Neuronal stem cell (in vitro differentiated cells): ENCODE results near the gene FTCDNL1.

Source experiments
- DNase-seq: peaks from one replicate; pipeline ENCODE4 v3.0.0-alpha.2; 2013; ENCODE audit warnings: low spot score
- H2AFZ ChIP-seq: one replicate; pipeline ENCODE4 v1.6.1; 2013; ENCODE audit warnings: mild to moderate bottlenecking, low read length, inconsistent platforms
- H2AK5ac ChIP-seq: 2 replicates; pipeline ENCODE4 v1.6.1; 2013; ENCODE audit warnings: low read depth, mild to moderate bottlenecking, inconsistent platforms, low read length, moderate library complexity, mixed read lengths
- H2BK120ac ChIP-seq: 2 replicates; pipeline ENCODE4 v1.6.1; 2013; ENCODE audit warnings: low read depth, mild to moderate bottlenecking, inconsistent platforms, low read length, moderate library complexity, mixed read lengths
- H2BK12ac ChIP-seq: one replicate; pipeline ENCODE4 v1.6.1; 2013; ENCODE audit warnings: low read length, inconsistent platforms
- H2BK15ac ChIP-seq: 2 replicates; pipeline ENCODE4 v1.6.1; 2013; ENCODE audit warnings: mild to moderate bottlenecking, low read length, inconsistent platforms, mixed read lengths
- H2BK5ac ChIP-seq: one replicate; pipeline ENCODE4 v1.6.1; 2013; ENCODE audit warnings: inconsistent platforms, mild to moderate bottlenecking, low read length, moderate library complexity
- H3K14ac ChIP-seq: one replicate; pipeline ENCODE4 v1.6.1; 2013; ENCODE audit warnings: low read length, inconsistent platforms
- H3K18ac ChIP-seq: 2 replicates; pipeline ENCODE4 v1.6.1; 2013; ENCODE audit warnings: low read length, inconsistent platforms
- H3K23ac ChIP-seq: 2 replicates; pipeline ENCODE4 v1.6.1; 2013; ENCODE audit warnings: low read depth, mild to moderate bottlenecking, mixed read lengths, low read length, inconsistent platforms; ENCODE audit not compliant: poor library complexity
- H3K27ac ChIP-seq: replicated peaks from 3 replicates; pipeline ENCODE4 v1.5.1; 2013; ENCODE audit warnings: low read length, inconsistent platforms
- H3K27me3 ChIP-seq, 3 experiments: 2 replicates each; pipeline ENCODE4 v1.6.1; 2013; ENCODE audit warnings: low read length in 3 of 3, mild to moderate bottlenecking in 2 of 3, inconsistent platforms in 1 of 3, low read depth in 1 of 3, mixed read lengths in 1 of 3, moderate library complexity in 1 of 3; ENCODE audit not compliant: control insufficient read depth in 3 of 3, insufficient read depth in 3 of 3
- H3K36me3 ChIP-seq, 2 donors: replicated peaks in 1 of 2; 2 replicates each; pipeline ENCODE4 v1.6.1; 2013; ENCODE audit warnings: low read length in 2 of 2; ENCODE audit not compliant: control insufficient read depth in 2 of 2, insufficient read depth in 2 of 2
- H3K4ac ChIP-seq: 2 replicates; pipeline ENCODE4 v1.6.1; 2013; ENCODE audit warnings: inconsistent platforms, mild to moderate bottlenecking, low read length, moderate library complexity
- H3K4me1 ChIP-seq, 2 donors: 1 replicate in 1 of 2; 2 replicates in 1 of 2; pipeline ENCODE4 v1.6.1; 2013; ENCODE audit warnings: low read length in 2 of 2, low read depth in 1 of 2; ENCODE audit not compliant: control insufficient read depth in 2 of 2, insufficient read depth in 1 of 2
- H3K4me2 ChIP-seq: one replicate; pipeline ENCODE4 v1.6.1; 2013; ENCODE audit warnings: mild to moderate bottlenecking, low read length, inconsistent platforms; ENCODE audit not compliant: insufficient read depth, poor library complexity, severe bottlenecking
- H3K4me3 ChIP-seq, 2 donors: 2 replicates each; pipeline ENCODE4 v1.5.1; 2013; ENCODE audit warnings: low read length in 2 of 2, mild to moderate bottlenecking in 2 of 2, inconsistent platforms in 1 of 2, moderate library complexity in 1 of 2
- H3K79me1 ChIP-seq: one replicate; pipeline ENCODE4 v1.6.1; 2013; ENCODE audit warnings: low read depth, mild to moderate bottlenecking, inconsistent platforms, low read length, moderate library complexity
- H3K9ac ChIP-seq: one replicate; pipeline ENCODE4 v1.6.1; 2013; ENCODE audit warnings: mild to moderate bottlenecking, low read depth, low read length, inconsistent platforms; ENCODE audit not compliant: poor library complexity
- H3K9me3 ChIP-seq, 2 donors: replicated peaks in 1 of 2; 2 replicates each; pipeline versions ENCODE3 to v1.6.1; 2013; ENCODE audit warnings: low read length in 2 of 2, mild to moderate bottlenecking in 2 of 2, inconsistent platforms in 1 of 2, low read depth in 1 of 2, mixed read lengths in 1 of 2, moderate library complexity in 1 of 2; ENCODE audit not compliant: control insufficient read depth in 2 of 2, insufficient read depth in 1 of 2
- H4K8ac ChIP-seq: one replicate; pipeline ENCODE4 v1.6.1; 2013; ENCODE audit warnings: low read depth, mild to moderate bottlenecking, inconsistent platforms, low read length, moderate library complexity
- H4K91ac ChIP-seq: one replicate; pipeline ENCODE4 v1.6.1; 2013; ENCODE audit warnings: low read length, low read depth, mild to moderate bottlenecking, inconsistent platforms; ENCODE audit not compliant: poor library complexity
- WGBS, 2 donors: extraction: QIAGEN DNeasy Blood & Tissue Kit; methylation state at CpG; one replicate each; pipeline ENCODE4 v1.1.7; 2013; ENCODE audit warnings: missing lambda C conversion rate in 2 of 2, mixed read lengths in 1 of 2; ENCODE audit not compliant: insufficient read length in 2 of 2, insufficient replicate concordance in 1 of 2; ENCODE audit errors: extremely low coverage in 2 of 2; 5-methylcytosine and 5-hydroxymethylcytosine counted together

The FTCDNL1 gene

GRCh38 chr2:199762963-199763362 is 88.0 kb downstream of the FTCDNL1 start:
- no CpG with 5 or more reads among the region's 4 CpGs for WGBS, 2 donors
- DNase-seq: no peak
- H3K4me1 ChIP-seq: no peaks in the 10 kb centered on the region

GRCh38 chr2:199760574-199760973 is 90.4 kb downstream of the FTCDNL1 start:
- Histone ChIP-seq H3K23ac (no peak overlapping the region), H2BK5ac (no peak overlapping the region), H3K4me2 (no peak overlapping the region), H2BK120ac (no peak overlapping the region), H4K8ac (no peak overlapping the region), H2AK5ac (no peak overlapping the region), H3K27me3 (no peaks in the 10 kb centered on the region), H3K36me3 (no peaks in the 10 kb centered on the region), H2BK15ac (no peak overlapping the region), H3K14ac (no peak overlapping the region), H3K4me3 (no peak overlapping the region), H3K79me1 (no peaks in the 10 kb centered on the region), H3K9me3 (no peaks in the 10 kb centered on the region), H3K18ac (no peak overlapping the region), H2BK12ac (no peak overlapping the region), H3K4ac (no peak overlapping the region), H3K27ac (no peak overlapping the region), H3K9ac (no peak overlapping the region), H4K91ac (no peak overlapping the region), H3K4me1 (no peaks in the 10 kb centered on the region), H2AFZ (no peak overlapping the region)
- no peak for DNase-seq
- WGBS, 2 donors: no CpG with 5 or more reads among the region's 3 CpGs

More at GRCh38 chr2:199762963-199763362, 88.0 kb downstream of the FTCDNL1 start:
- no peak overlapping the region for H3K4me3 ChIP-seq
- H4K8ac ChIP-seq: no peak overlapping the region
- no peaks in the 10 kb centered on the region for H3K9me3 ChIP-seq
- no peak overlapping the region for H2BK15ac ChIP-seq
- H3K9ac ChIP-seq: no peak overlapping the region
- no peak overlapping the region for H2BK120ac ChIP-seq
- H4K91ac ChIP-seq: no peak overlapping the region
- no peak overlapping the region for H3K4me2 ChIP-seq
- no peaks in the 10 kb centered on the region for H3K27me3 ChIP-seq
- no peak overlapping the region for H2BK12ac ChIP-seq
- no peak overlapping the region for H2BK5ac ChIP-seq
- H3K18ac ChIP-seq: no peak overlapping the region
- no peaks in the 10 kb centered on the region for H3K36me3 ChIP-seq
- no peak overlapping the region for H3K23ac ChIP-seq
- no peak overlapping the region for H3K14ac ChIP-seq
- H2AFZ ChIP-seq: no peak overlapping the region
- H3K27ac ChIP-seq: no peak overlapping the region
- no peaks in the 10 kb centered on the region for H3K79me1 ChIP-seq
- H3K4ac ChIP-seq: no peak overlapping the region
- H2AK5ac ChIP-seq: no peak overlapping the region

GRCh38 chr2:199757233-199757870 is 93.6 kb downstream of the FTCDNL1 start:
- H2AK5ac ChIP-seq: no peak overlapping the region
- H2BK12ac ChIP-seq: no peak overlapping the region
- H3K9ac ChIP-seq: no peak overlapping the region
- no CpG with 5 or more reads among the region's 3 CpGs for WGBS, 2 donors
- H3K14ac ChIP-seq: no peak overlapping the region
- no peaks in the 10 kb centered on the region for H3K27me3 ChIP-seq
- no peak overlapping the region for H2BK120ac ChIP-seq
- H2BK15ac ChIP-seq: no peak overlapping the region
- no peak overlapping the region for H4K8ac ChIP-seq
- no peaks in the 10 kb centered on the region for H3K36me3 ChIP-seq
- H3K9me3 ChIP-seq: no peaks in the 10 kb centered on the region
- H3K18ac ChIP-seq: no peak overlapping the region
- no peak overlapping the region for H3K23ac ChIP-seq
- H2AFZ ChIP-seq: no peak overlapping the region
- H3K4ac ChIP-seq: no peak overlapping the region
- DNase-seq: no peak
- no peak overlapping the region for H3K4me3 ChIP-seq
- no peaks in the 10 kb centered on the region for H3K4me1 ChIP-seq
- no peak overlapping the region for H3K4me2 ChIP-seq
- no peak overlapping the region for H2BK5ac ChIP-seq
- H3K79me1 ChIP-seq: no peaks in the 10 kb centered on the region
- H3K27ac ChIP-seq: no peak overlapping the region
- H4K91ac ChIP-seq: no peak overlapping the region

GRCh38 chr2:199756743-199757142 is 94.2 kb downstream of the FTCDNL1 start:
- no peak overlapping the region for H3K4me3 ChIP-seq
- H3K14ac ChIP-seq: no peak overlapping the region
- H3K4me1 ChIP-seq: peaks cover 0 to 2% of the 10 kb centered on the region in 2 donors
- H2BK120ac ChIP-seq: no peak overlapping the region
- H3K4me2 ChIP-seq: no peak overlapping the region
- no peak overlapping the region for H2BK12ac ChIP-seq
- no peak overlapping the region for H4K8ac ChIP-seq
- no peak overlapping the region for H2BK15ac ChIP-seq
- H3K27ac ChIP-seq: no peak overlapping the region
- no peak overlapping the region for H4K91ac ChIP-seq
- no peak overlapping the region for H3K18ac ChIP-seq
- H2AK5ac ChIP-seq: no peak overlapping the region
- H3K9ac ChIP-seq: no peak overlapping the region
- H3K9me3 ChIP-seq: peaks cover 0 to 2% of the 10 kb centered on the region in 2 donors
- no peaks in the 10 kb centered on the region for H3K79me1 ChIP-seq
- H2AFZ ChIP-seq: no peak overlapping the region
- no peak overlapping the region for H2BK5ac ChIP-seq
- H3K36me3 ChIP-seq: no peaks in the 10 kb centered on the region
- WGBS, 2 donors: no CpG with 5 or more reads among the region's 1 CpG
- no peaks in the 10 kb centered on the region for H3K27me3 ChIP-seq
- H3K23ac ChIP-seq: no peak overlapping the region
- H3K4ac ChIP-seq: no peak overlapping the region
- no peak for DNase-seq
